ENCODE measurements around the gene CARD9.
"Not testable (repeated sequence)": the region's sequence is repeated elsewhere in the genome, so short reads cannot be mapped to it uniquely, and the experiment has no call there.

DNA sequence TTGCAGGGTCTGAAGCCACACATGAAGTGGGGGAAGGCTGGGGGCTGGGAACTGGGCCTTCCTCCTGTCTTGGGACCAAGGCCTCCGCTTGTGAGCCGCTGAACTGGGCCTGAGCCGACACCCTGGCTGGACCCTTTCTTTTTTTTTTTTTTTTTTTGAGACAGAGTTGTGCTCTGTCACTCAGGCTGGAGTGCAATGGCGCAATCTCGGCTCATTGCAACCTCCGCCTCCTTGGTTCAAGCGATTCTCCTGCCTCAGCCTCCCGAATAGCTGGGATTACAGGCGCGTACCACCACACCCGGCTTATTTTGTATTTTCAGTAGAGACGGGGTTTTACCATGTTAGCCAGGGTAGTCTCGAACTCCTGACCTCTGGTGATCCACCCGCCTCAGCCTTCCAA, 54.2 kb downstream of the CARD9 start:
- not testable (repeated sequence) for TF ChIP-seq EZH2 (IDR thresholded peaks at IDR 0.05; ENCODE audit: insufficient read depth, poor library complexity, severe bottlenecking); EZH2phosphoT487 (IDR thresholded peaks at IDR 0.05; ENCODE audit: insufficient read depth, low read depth)
